ENCODE data around the gene CFAP52. TPM values are rescaled to one million over a fixed set of nuclear protein-coding genes. Genes with fewer than 3 reads are reported as not detected.
"Not testable (repeated sequence)": the region's sequence is repeated elsewhere in the genome, so short reads cannot be mapped to it uniquely, and the experiment has no call there.

The CFAP52 gene
- total RNA-seq, 1 donor from 2014 or later = not detected

- Mint-ChIP-seq H3K27ac (no peak overlapping the region), H3K27me3 (ENCODE audit: insufficient read depth) (no peaks in the 10 kb centered on the region), H3K4me3 (no peak overlapping the region), H3K9me3 (no peaks in the 10 kb centered on the region), H3K36me3 (ENCODE audit: low read depth) (no peaks in the 10 kb centered on the region), H3K4me1 (ENCODE audit: low read depth) (no peaks in the 10 kb centered on the region)
- no peak for DNase-seq (ENCODE audit: low spot score)
- intact Hi-C loops (cut with micrococcal nuclease) = no loop called here
Measured at GRCh38 chr17:9636501-9636900, 60.1 kb downstream of the CFAP52 start.

- H3K9me3 Mint-ChIP-seq; H3K4me3 Mint-ChIP-seq; H3K36me3 Mint-ChIP-seq (ENCODE audit: low read depth); H3K27ac Mint-ChIP-seq; intact Hi-C loops (cut with micrococcal nuclease); DNase-seq (ENCODE audit: low spot score): not testable (repeated sequence)
- peaks cover 10% of the 10 kb centered on the region for H3K4me1 Mint-ChIP-seq (ENCODE audit: low read depth)
- peaks cover 15% of the 10 kb centered on the region for H3K27me3 Mint-ChIP-seq (ENCODE audit: insufficient read depth)
Measured at GRCh38 chr17:9640388-9640787, 63.9 kb downstream of the CFAP52 start.

- H3K4me3 Mint-ChIP-seq = no peak overlapping the region
- H3K36me3 Mint-ChIP-seq (ENCODE audit: low read depth) = no peaks in the 10 kb centered on the region
- H3K4me1 Mint-ChIP-seq (ENCODE audit: low read depth) = peaks cover 16% of the 10 kb centered on the region
- DNase-seq (ENCODE audit: low spot score) = no peak
- H3K9me3 Mint-ChIP-seq = no peaks in the 10 kb centered on the region
- peaks cover 36% of the 10 kb centered on the region for H3K27me3 Mint-ChIP-seq (ENCODE audit: insufficient read depth)
- intact Hi-C loops (cut with micrococcal nuclease) = loop anchor here (2.0 kb wide), 1 partner anchor 67 kb away; the partner anchor contains the start of gene CFAP52
- H3K27ac Mint-ChIP-seq = no peak overlapping the region
Measured at GRCh38 chr17:9643611-9644010, 67.2 kb downstream of the CFAP52 start.

GRCh38 chr17:9644910-9645751 is 68.7 kb downstream of the CFAP52 start, which contains the start of gene USP43:
TSS of gene USP43 (plus strand) at chr17:9645517. CDS start at chr17:9645633, 116 bp downstream.
- H3K27me3 Mint-ChIP-seq (ENCODE audit: insufficient read depth) = peaks cover 40% of the 10 kb centered on the region
- H3K9me3 Mint-ChIP-seq = no peaks in the 10 kb centered on the region
- no peaks in the 10 kb centered on the region for H3K36me3 Mint-ChIP-seq (ENCODE audit: low read depth)
- no peak for DNase-seq (ENCODE audit: low spot score)
- no peak within 1 kb of the TSS for H3K27ac Mint-ChIP-seq
- peak within 1 kb of the TSS; percentile 72 for H3K4me3 Mint-ChIP-seq
- H3K4me1 Mint-ChIP-seq (ENCODE audit: low read depth) = peaks cover 18% of the 10 kb centered on the region
- intact Hi-C loops (cut with micrococcal nuclease) = loop anchor here (2.0 kb wide), 1 partner anchor 68 kb away; the partner anchor contains the start of gene CFAP52

GRCh38 chr17:9645851-9646545 is 69.6 kb downstream of the CFAP52 start:
- Mint-ChIP-seq H3K4me1 (ENCODE audit: low read depth) (peaks cover 18% of the 10 kb centered on the region), H3K4me3 (peak overlapping the region; percentile 62), H3K9me3 (no peaks in the 10 kb centered on the region), H3K27ac (no peak overlapping the region), H3K36me3 (ENCODE audit: low read depth) (no peaks in the 10 kb centered on the region), H3K27me3 (ENCODE audit: insufficient read depth) (peaks cover 43% of the 10 kb centered on the region)
- no peak for DNase-seq (ENCODE audit: low spot score)
- intact Hi-C loops (cut with micrococcal nuclease) = loop anchor here (2.0 kb wide), 1 partner anchor 69 kb away; the partner anchor contains the start of gene CFAP52

GRCh38 chr17:9646546-9646885 is 70.1 kb downstream of the CFAP52 start:
- H3K27ac Mint-ChIP-seq = no peak overlapping the region
- intact Hi-C loops (cut with micrococcal nuclease) = no loop called here
- no peak for DNase-seq (ENCODE audit: low spot score)
- no peaks in the 10 kb centered on the region for H3K36me3 Mint-ChIP-seq (ENCODE audit: low read depth)
- peaks cover 18% of the 10 kb centered on the region for H3K4me1 Mint-ChIP-seq (ENCODE audit: low read depth)
- H3K4me3 Mint-ChIP-seq = peak overlapping the region; percentile 62
- H3K9me3 Mint-ChIP-seq = no peaks in the 10 kb centered on the region
- peaks cover 43% of the 10 kb centered on the region for H3K27me3 Mint-ChIP-seq (ENCODE audit: insufficient read depth)

- peaks cover 18% of the 10 kb centered on the region for H3K4me1 Mint-ChIP-seq (ENCODE audit: low read depth)
- no peaks in the 10 kb centered on the region for H3K9me3 Mint-ChIP-seq
- peaks cover 43% of the 10 kb centered on the region for H3K27me3 Mint-ChIP-seq (ENCODE audit: insufficient read depth)
- H3K4me3 Mint-ChIP-seq = no peak overlapping the region
- intact Hi-C loops (cut with micrococcal nuclease) = no loop called here
- no peaks in the 10 kb centered on the region for H3K36me3 Mint-ChIP-seq (ENCODE audit: low read depth)
- H3K27ac Mint-ChIP-seq = no peak overlapping the region
- no peak for DNase-seq (ENCODE audit: low spot score)
Measured at GRCh38 chr17:9647014-9647413, 70.6 kb downstream of the CFAP52 start.

GRCh38 chr17:9648521-9649110 is 72.2 kb downstream of the CFAP52 start:
- Mint-ChIP-seq H3K4me3 (no peak overlapping the region), H3K27ac (no peak overlapping the region), H3K36me3 (ENCODE audit: low read depth) (no peaks in the 10 kb centered on the region), H3K27me3 (ENCODE audit: insufficient read depth) (peaks cover 43% of the 10 kb centered on the region), H3K9me3 (no peaks in the 10 kb centered on the region), H3K4me1 (ENCODE audit: low read depth) (peaks cover 18% of the 10 kb centered on the region)
- no peak for DNase-seq (ENCODE audit: low spot score)
- intact Hi-C loops (cut with micrococcal nuclease) = no loop called here

- Mint-ChIP-seq H3K4me1 (ENCODE audit: low read depth) (no peaks in the 10 kb centered on the region), H3K4me3 (no peak overlapping the region), H3K36me3 (ENCODE audit: low read depth) (no peaks in the 10 kb centered on the region), H3K27me3 (ENCODE audit: insufficient read depth) (peaks cover 2% of the 10 kb centered on the region), H3K9me3 (no peaks in the 10 kb centered on the region), H3K27ac (no peak overlapping the region)
- intact Hi-C loops (cut with micrococcal nuclease) = no loop called here
- DNase-seq (ENCODE audit: low spot score) = no peak
Measured at GRCh38 chr17:9658593-9659211, 82.3 kb downstream of the CFAP52 start.

GRCh38 chr17:9661027-9661426 is 84.6 kb downstream of the CFAP52 start:
- H3K4me1 Mint-ChIP-seq (ENCODE audit: low read depth) = peaks cover under 1% of the 10 kb centered on the region
- no peak overlapping the region for H3K4me3 Mint-ChIP-seq

GRCh38 chr17:9663511-9663910 is 87.1 kb downstream of the CFAP52 start:
- H3K9me3 Mint-ChIP-seq; H3K27me3 Mint-ChIP-seq (ENCODE audit: insufficient read depth); DNase-seq (ENCODE audit: low spot score); intact Hi-C loops (cut with micrococcal nuclease); H3K4me3 Mint-ChIP-seq; H3K27ac Mint-ChIP-seq; H3K36me3 Mint-ChIP-seq (ENCODE audit: low read depth): not testable (repeated sequence)
- H3K4me1 Mint-ChIP-seq (ENCODE audit: low read depth) = peaks cover 11% of the 10 kb centered on the region

More at GRCh38 chr17:9661027-9661426, 84.6 kb downstream of the CFAP52 start:
- Mint-ChIP-seq H3K9me3 (peaks cover 3% of the 10 kb centered on the region), H3K27me3 (ENCODE audit: insufficient read depth) (peaks cover 2% of the 10 kb centered on the region), H3K36me3 (ENCODE audit: low read depth) (no peaks in the 10 kb centered on the region), H3K27ac (no peak overlapping the region)
- intact Hi-C loops (cut with micrococcal nuclease) = no loop called here
- no peak for DNase-seq (ENCODE audit: low spot score)

GRCh38 chr17:9666461-9667050 is 90.1 kb downstream of the CFAP52 start:
- H3K4me1 Mint-ChIP-seq (ENCODE audit: low read depth) = peaks cover 11% of the 10 kb centered on the region
- no peak for DNase-seq (ENCODE audit: low spot score)
- peaks cover 12% of the 10 kb centered on the region for H3K27me3 Mint-ChIP-seq (ENCODE audit: insufficient read depth)
- no peaks in the 10 kb centered on the region for H3K36me3 Mint-ChIP-seq (ENCODE audit: low read depth)
- H3K27ac Mint-ChIP-seq = no peak overlapping the region
- no peak overlapping the region for H3K4me3 Mint-ChIP-seq
- peaks cover 3% of the 10 kb centered on the region for H3K9me3 Mint-ChIP-seq
- intact Hi-C loops (cut with micrococcal nuclease) = no loop called here
